K562 (cell line): ENCODE measurements around the gene CALU. TPM values are rescaled to one million over a fixed set of nuclear protein-coding genes. Genes with fewer than 3 reads are reported as not detected.

ENCODE experiments used
- CHAMP1 ChIP-seq: fragments of 450-650 bp; IDR thresholded peaks from 2 replicates; pipeline ENCODE4 v1.6.1; 2016; ENCODE audit warnings: mild to moderate bottlenecking
- DNMT1 ChIP-seq: fragments of 450-650 bp; IDR thresholded peaks from 2 replicates; pipeline ENCODE4 v1.6.1; 2016; ENCODE audit warnings: antibody characterized with exemption, mild to moderate bottlenecking
- FOSL1 ChIP-seq: fragments of 200-800 bp; sonication (Bioruptor generic); conservative IDR thresholded peaks from 2 replicates; pipeline ENCODE4 v1.6.1; 2016; ENCODE audit warnings: missing genetic modification characterization, missing compliant biosample characterization
- FOXP4 ChIP-seq: sonication (generic); formaldehyde crosslinking; IDR thresholded peaks from 2 replicates; pipeline ENCODE4 v1.8.0; 2022; ENCODE audit warnings: mild to moderate bottlenecking, missing genetic modification reagents, borderline replicate concordance
- MAFF ChIP-seq: IDR thresholded peaks from 2 replicates; pipeline ENCODE4 v1.6.1; 2012; ENCODE audit warnings: low read length, improper control_type of control experiment
- MYC ChIP-seq, 2 experiments: fragments of 250-450 bp in 1 of 2; sonication (Bioruptor Pico) in 1 of 2; IDR thresholded peaks; 2 replicates each; pipeline versions ENCODE4 v1.5.1 to v1.6.1; 2012 to 2021; ENCODE audit warnings: low read depth in 2 of 2, borderline replicate concordance in 1 of 2, improper control_type of control experiment in 1 of 2, low read length in 1 of 2, mild to moderate bottlenecking in 1 of 2, moderate library complexity in 1 of 2
- PATZ1 ChIP-seq: fragments of 250-450 bp; sonication (Bioruptor Pico); IDR thresholded peaks from 2 replicates; pipeline ENCODE4 v1.5.0; 2020; ENCODE audit warnings: mild to moderate bottlenecking, borderline replicate concordance
- POLR3A ChIP-seq: IDR thresholded peaks from 2 replicates; pipeline ENCODE4 v1.6.1; 2011; ENCODE audit warnings: borderline replicate concordance, mild to moderate bottlenecking, moderate library complexity; ENCODE audit not compliant: insufficient read length, insufficient read depth; ENCODE audit errors: extremely low read depth
- RFX1 ChIP-seq: fragments of 450-650 bp; IDR thresholded peaks from 2 replicates; pipeline ENCODE4 v1.6.1; 2016; ENCODE audit warnings: mild to moderate bottlenecking, moderate library complexity
- RNF2 ChIP-seq: sonication (generic); IDR thresholded peaks from 2 replicates; pipeline ENCODE4 v1.6.1; 2016
- SREBF1 ChIP-seq: fragments of 150-350 bp; IDR thresholded peaks from 2 replicates; pipeline ENCODE4 v1.6.1; 2014; ENCODE audit warnings: antibody characterized with exemption, low read depth, low read length, borderline replicate concordance
- TAF15 ChIP-seq: fragments of 200-400 bp; formaldehyde crosslinking; IDR thresholded peaks from 2 replicates; pipeline ENCODE4 v1.6.1; 2017; ENCODE audit warnings: mild to moderate bottlenecking, low read depth, low read length, moderate library complexity
- TAF7 ChIP-seq: fragments of 450-650 bp; IDR thresholded peaks from 2 replicates; pipeline ENCODE4 v1.6.1; 2016; ENCODE audit warnings: missing genetic modification characterization, missing compliant biosample characterization
- TCF7 ChIP-seq: sonication (generic); IDR thresholded peaks from 2 replicates; pipeline ENCODE4 v1.6.1; 2016; ENCODE audit warnings: antibody characterized with exemption, borderline replicate concordance
- TFAM ChIP-seq: fragments of 250-450 bp; sonication (Bioruptor Pico); conservative IDR thresholded peaks from 2 replicates; pipeline ENCODE4 v1.5.0; 2021; ENCODE audit warnings: mild to moderate bottlenecking, moderate library complexity
- ZC3H4 ChIP-seq: sonication (generic); formaldehyde crosslinking; IDR thresholded peaks from 2 replicates; pipeline ENCODE4 v1.9.0; 2021; ENCODE audit warnings: missing genetic modification reagents, borderline replicate concordance
- ZNF354B ChIP-seq: fragments of 250-450 bp; sonication (Bioruptor Pico); IDR thresholded peaks from 2 replicates; pipeline ENCODE4 v1.4.0; 2020
- ZNF740 ChIP-seq, 3 experiments: fragments of 200-800 bp in 1 of 3; sonication (Bioruptor generic) in 1 of 3; sonication (generic) in 1 of 3; formaldehyde crosslinking in 1 of 3; IDR thresholded peaks; 2 replicates each; pipeline versions ENCODE4 v1.6.1 to v1.8.0; 2016 to 2022; ENCODE audit warnings: mild to moderate bottlenecking in 2 of 3, missing compliant biosample characterization in 2 of 3, missing genetic modification characterization in 2 of 3, missing genetic modification reagents in 1 of 3
- polyA plus RNA-seq, 8 experiments: library from polyadenylated mRNA; depleted of rRNA in 4 of 8; stranded (reverse) in 5 of 8; unstranded in 3 of 8; fragments of >200 nt; fragmentation: Nextera tagmentation in 2 of 8; fragmentation: Illumina TruSeq in 1 of 8; extraction: Ambion mirVana in 2 of 8; extraction: Trizol in 1 of 8; gene quantifications; 2 replicates each; pipeline versions ENCODE4 v1.2.1 to v1.2.3, GENCODE V29; 2011 to 2014; ENCODE audit warnings: inconsistent platforms in 1 of 8, missing spikeins in 1 of 8
- total RNA-seq, 7 experiments: library from RNA; depleted of rRNA in 6 of 7; stranded (reverse); fragments of >200 nt in 6 of 7; fragmentation: Illumina TruSeq in 2 of 7; extraction: Trizol in 2 of 7; gene quantifications; 2 replicates each; pipeline versions ENCODE4 v1.2.1 to v1.2.3, GENCODE V29; 2011 to 2021; ENCODE audit warnings: low replicate concordance in 1 of 7

Gene CALU
- total and polyA plus RNA-seq, 9 of the 15 experiments (the other 6 are each of a cell fraction or from before 2014, with no cell fraction given): 166 to 286 (median 215) TPM

- TF ChIP-seq FOXP4 (peak; percentile 21; the same call in 1 of the 2 replicates), TAF7 (tag) (peak; percentile 84), FOSL1 (peak; percentile 48), ZC3H4 (no peak), RFX1 (peak; percentile 22; the same call in 1 of the 2 replicates), ZNF740 (CRISPR knock-in tag; IDR thresholded peaks at IDR 0.05) (no peak; the same call in 1 of the 2 replicates), ZNF740 (tag; IDR thresholded peaks at IDR 0.05) (no peak), MAFF (no peak), POLR3A (no peak), TAF15 (no peak), TFAM (CRISPR knock-in tag) (no peak), MYC (IDR thresholded peaks at IDR 0.05; ENCODE audit: low read depth, low read length) (no peak; the same call in 1 of the 2 replicates), MYC (CRISPR knock-in tag; IDR thresholded peaks at IDR 0.05; ENCODE audit: borderline replicate concordance, low read depth) (no peak; the same call in 1 of the 2 replicates), RNF2 (no peak), DNMT1 (0 out of 2 replicates have a peak, but pooled peaks have one; percentile 54), TCF7 (no peak), CHAMP1 (no peak), SREBF1 (no peak), ZNF354B (CRISPR knock-in tag) (no peak), PATZ1 (CRISPR knock-in tag) (no peak)
These were observed 550 bp upstream of the CALU start (continued) for GRCh38 chr7:128738570-128739047.
